Mammary epithelial cell (primary cell): ENCODE measurements around the gene COMMD9.
A peak's percentile ranks its signal among the peaks of the same experiment; 100 is the strongest.

Experiments
- CTCF ChIP-seq, 2 donors: IDR thresholded peaks in 1 of 2; conservative IDR thresholded peaks in 1 of 2; 2 replicates each; pipeline ENCODE4 v1.5.1; 2011 to 2012; ENCODE audit warnings: inconsistent platforms in 2 of 2, low read length in 2 of 2, mild to moderate bottlenecking in 2 of 2, control low read depth in 1 of 2, low read depth in 1 of 2; ENCODE audit not compliant: insufficient read depth in 1 of 2; ENCODE audit errors: extremely low read depth in 1 of 2
- EZH2 ChIP-seq: IDR thresholded peaks from 2 replicates; pipeline ENCODE4 v1.6.1; 2012; ENCODE audit warnings: low read length, inconsistent platforms, borderline replicate concordance

- TF ChIP-seq CTCF (conservative IDR thresholded peaks at IDR 0.05 in 1 of 2, IDR thresholded peaks at IDR 0.05 in 1 of 2; ENCODE audit: extremely low read depth in 1 of 2, insufficient read depth in 1 of 2, low read depth in 1 of 2, low read length in 2 of 2), result peak; percentile 85 to 91
- no peak for TF ChIP-seq EZH2
Observed at GRCh38 chr11:36265793-36266628, 23.2 kb downstream of the COMMD9 start.
